Brain pericyte (primary cell): ENCODE results near the gene PID1.
"Not testable (repeated sequence)": the region's sequence is repeated elsewhere in the genome, so short reads cannot be mapped to it uniquely, and the experiment has no call there.

Experiments used
- DNase-seq: peaks from one replicate; pipeline ENCODE4 v3.0.0-alpha.2; 2012; ENCODE audit warnings: low read depth, low spot score

Gene PID1

DNA sequence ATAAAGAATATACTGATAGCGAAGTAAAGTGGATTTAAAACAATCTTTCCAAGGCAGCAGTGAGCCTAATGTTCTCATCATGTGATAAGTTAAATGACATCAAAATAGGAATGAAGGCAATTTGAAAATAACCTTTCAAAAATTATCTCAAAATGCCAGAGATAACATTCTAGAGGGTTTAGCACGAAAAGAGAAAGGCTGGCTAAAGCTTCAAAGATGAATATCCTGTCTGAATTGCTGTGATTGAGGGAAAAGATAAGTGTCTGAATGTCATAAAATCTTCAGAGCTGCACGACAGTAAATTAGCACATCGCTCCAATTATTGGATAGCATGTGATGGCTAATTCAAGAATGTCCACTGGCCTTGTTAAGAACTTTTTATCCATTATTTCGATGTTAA lies 159.3 kb downstream of the PID1 start:
- no peak for DNase-seq

DNA sequence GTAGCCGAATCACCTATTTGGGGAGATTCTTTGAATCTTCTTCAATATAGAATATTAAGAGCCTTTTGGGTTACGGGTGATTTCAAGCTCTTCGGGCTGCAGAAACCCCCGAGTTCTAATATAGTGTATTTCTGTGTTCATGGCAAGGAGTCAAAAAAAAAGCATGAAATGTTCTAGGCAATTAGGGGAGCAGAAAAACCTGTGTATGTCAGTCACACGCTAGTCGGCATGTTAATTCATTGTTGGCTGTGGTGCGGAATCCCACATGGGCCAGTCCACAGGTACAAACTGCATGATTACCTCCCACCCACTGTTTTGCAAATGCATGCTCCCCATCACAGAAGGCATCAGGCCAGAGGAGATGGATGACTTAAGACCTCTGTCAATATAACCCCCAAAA lies 161.9 kb downstream of the PID1 start:
- no peak for DNase-seq

DNA sequence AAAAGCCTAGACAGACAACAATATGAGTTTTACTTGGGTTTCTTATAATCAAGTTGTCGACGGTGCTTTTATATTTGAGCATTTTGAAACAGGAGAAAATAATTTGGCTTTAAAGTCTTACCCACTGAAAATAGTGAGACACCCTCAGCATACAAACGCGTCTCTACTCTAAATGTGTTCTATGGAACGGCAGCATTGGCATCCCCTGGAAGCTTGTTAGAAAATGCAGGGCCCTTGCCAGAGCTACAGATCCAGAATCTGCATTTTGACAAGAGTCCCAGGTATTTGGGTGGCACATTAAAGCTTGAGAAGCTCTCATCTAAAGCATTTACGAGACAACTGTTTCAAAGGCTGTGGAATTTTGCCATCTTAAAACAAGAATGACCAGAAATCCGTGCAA lies 163.5 kb downstream of the PID1 start:
- no peak for DNase-seq

GRCh38 chr2:229104974-229105387 lies 166.1 kb downstream of the PID1 start:
- no peak for DNase-seq

GRCh38 chr2:229104025-229104424 lies 167.1 kb downstream of the PID1 start:
- DNase-seq: no peak

- DNase-seq: no peak
Observed at GRCh38 chr2:229101314-229101713, 169.8 kb downstream of the PID1 start.

DNA sequence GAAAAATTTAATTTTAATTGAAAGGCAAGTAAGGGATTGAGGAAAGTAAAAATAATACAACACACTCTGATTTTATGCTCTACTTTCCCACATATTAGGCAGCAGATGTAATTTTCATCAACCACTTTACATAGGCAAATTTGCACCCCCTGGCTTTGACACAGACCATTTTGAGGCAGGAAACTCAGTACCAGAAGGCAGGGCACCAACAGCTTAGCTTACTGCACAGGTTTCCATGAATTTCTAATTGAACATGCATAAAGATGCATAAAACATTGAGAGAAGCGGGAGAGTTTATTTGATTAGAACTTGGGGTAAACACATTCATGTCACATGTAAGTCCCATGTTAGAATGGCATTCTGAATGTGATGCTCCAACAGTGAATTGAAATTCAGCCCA lies 171.9 kb downstream of the PID1 start:
- no peak for DNase-seq

DNA sequence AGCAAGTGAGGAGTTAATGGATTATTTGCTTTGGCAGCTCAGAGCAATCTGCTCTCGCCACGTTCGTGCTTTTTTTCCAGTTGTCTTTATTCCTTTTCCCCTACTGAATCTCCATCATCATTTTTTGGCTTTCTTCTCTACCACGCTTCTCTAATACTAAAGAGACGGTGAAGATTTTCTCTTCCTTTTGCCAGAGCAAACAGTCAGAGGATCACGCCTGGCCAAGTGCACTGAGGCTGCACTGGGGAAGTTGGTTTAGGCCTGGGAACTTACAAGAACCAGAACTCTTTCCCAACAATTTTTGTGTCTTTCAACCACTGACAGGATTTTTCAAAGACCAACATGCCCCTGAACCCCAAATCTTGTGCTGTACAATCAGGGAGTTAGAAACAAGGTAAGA lies 172.3 kb downstream of the PID1 start:
- DNase-seq: no peak

DNA sequence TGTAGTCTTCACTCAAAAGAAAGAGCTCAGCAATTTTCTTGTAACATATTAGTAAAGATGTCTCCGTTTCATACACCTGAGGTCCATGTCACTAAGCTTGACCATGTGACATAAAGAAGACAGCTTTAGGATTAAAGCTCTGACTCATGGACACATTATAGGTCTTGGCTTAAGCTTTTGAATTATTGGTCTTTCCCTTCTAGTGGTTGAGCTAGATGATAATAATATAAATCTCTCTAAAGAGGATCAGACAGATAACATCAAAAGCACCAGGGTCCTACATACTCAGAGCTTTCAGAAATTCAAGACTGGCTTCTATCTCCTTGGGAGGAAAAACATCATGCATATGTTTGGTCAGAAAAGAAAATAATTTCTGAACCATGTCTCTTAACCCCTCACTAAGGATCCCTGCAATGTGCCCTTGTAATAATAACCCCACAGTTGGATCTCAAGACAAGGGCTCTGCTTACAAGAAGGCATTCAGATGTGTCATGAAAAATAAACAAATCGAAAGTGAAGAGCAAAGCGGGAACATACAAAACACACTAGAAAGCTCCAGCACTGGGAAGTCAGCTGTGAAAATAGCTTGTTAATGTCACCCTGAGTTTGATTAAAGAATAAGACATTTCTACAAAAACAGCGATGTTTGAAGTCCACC lies 174.5 kb downstream of the PID1 start:
- DNase-seq: peak; percentile 88

- DNase-seq: no peak
Observed at GRCh38 chr2:229095472-229095871, 175.6 kb downstream of the PID1 start.

- DNase-seq: no peak
Observed at GRCh38 chr2:229090225-229090624, 180.9 kb downstream of the PID1 start.

GRCh38 chr2:229089776-229090175 lies 181.3 kb downstream of the PID1 start:
- DNase-seq: no peak

GRCh38 chr2:229088966-229089700 lies 182.0 kb downstream of the PID1 start:
- no peak for DNase-seq

GRCh38 chr2:229088517-229088913 lies 182.6 kb downstream of the PID1 start:
- DNase-seq: no peak

DNA sequence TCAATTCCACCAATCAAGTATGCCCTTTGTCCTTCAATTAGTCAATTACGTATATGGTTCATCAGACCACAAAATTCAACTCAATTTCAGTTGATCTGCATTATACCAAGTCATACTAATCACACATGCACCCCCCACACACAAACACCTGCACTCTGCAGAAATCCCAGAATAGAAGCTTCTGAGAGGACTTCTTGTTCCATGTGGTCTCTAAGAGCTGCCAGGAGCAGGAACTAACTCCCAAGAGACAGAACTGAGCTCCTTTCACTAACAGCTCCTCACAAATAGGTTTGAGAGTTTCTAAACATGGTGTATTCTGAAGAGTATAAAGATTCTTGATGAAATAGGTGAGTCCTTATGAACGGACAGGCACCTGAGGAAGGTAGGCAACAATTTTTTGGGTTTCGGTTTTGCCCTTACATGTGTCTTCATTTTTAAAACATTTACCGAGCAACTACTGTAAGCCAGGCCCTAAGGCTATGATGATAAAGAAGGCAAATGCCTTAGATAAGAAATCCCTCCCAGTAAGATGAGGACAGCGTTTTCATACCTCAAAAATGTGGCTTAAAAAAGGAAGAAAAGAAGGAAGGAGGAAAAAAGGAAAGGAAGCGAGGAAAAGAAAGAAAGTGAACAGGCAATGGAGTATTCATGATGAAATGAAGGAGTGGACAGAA lies 183.1 kb downstream of the PID1 start:
- no peak for DNase-seq

DNA sequence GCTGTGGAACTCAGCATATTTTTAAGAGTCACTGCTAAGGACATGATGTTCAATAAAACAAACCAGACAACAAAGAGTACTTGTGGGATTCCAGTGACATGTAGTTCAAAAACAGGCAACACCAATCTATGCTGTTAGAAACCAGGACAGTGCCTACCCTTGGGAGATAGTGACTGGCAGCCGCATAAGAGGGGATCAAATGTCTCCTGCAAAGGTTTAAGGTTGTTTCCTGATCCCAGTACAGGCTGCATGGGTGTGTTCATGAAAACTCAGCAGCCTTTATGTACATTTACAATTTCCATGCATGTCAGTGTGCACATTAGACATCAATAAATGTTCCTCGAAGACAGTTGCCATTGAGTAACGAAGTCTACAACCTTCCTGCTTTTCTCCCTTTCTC lies 183.8 kb downstream of the PID1 start:
- no peak for DNase-seq

- no peak for DNase-seq
Observed at GRCh38 chr2:229085439-229085838, 185.6 kb downstream of the PID1 start.

DNA sequence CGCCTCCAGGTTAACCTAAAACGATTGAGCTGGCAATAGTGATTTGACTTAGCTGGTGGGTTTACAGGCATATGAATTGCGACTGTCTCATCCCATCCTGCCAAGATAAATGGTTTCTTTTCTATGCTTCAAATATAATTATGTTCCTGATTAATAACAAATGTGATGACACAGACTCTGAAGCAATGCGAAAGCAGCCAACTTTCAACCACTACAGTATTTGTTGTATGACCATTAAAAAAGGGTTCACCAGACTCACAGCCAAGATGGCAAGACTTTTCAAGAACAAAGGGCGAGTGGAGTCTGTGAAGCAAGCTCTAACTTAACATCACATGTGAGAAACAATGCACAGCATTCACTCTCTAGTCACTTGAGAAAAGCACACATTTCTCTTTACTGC lies 186.6 kb downstream of the PID1 start:
- no peak for DNase-seq

DNA sequence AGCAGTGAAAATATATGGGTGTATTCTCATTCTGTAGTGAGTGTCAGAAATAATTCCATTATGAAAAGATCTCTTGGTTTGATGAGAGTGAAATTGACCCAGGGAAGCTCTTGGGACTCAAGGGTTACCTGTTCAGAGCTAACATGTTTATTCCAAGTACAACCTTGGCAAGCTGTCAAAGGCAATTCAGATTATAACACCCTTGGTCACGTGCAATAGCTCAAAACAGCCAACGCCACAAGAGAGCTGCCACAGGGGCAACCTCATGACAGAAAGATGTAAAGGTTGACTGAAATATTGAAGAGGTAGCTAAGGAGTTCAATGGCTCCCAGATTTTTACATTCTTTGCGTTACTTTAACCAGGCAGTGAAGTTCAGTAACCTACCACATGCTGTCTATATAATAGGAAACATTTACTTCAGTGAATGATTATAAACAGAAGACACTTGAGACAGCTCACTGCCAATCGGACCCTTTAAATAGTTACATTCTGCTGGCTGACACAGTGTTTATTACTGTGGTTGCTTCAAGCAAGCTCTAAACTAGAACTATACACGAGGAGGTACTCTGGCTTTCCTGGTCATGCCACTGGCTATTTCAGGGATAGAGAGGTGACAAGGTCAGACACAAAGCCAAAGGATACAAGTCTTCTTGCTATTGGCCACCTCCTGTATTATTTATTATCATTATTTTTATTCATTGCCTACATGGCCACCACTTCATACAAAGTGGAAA lies 187.3 kb downstream of the PID1 start:
- no peak for DNase-seq

- DNase-seq: no peak
Observed at GRCh38 chr2:229081411-229081810, 189.7 kb downstream of the PID1 start.

GRCh38 chr2:229080172-229080571 lies 190.9 kb downstream of the PID1 start:
- DNase-seq: no peak

DNA sequence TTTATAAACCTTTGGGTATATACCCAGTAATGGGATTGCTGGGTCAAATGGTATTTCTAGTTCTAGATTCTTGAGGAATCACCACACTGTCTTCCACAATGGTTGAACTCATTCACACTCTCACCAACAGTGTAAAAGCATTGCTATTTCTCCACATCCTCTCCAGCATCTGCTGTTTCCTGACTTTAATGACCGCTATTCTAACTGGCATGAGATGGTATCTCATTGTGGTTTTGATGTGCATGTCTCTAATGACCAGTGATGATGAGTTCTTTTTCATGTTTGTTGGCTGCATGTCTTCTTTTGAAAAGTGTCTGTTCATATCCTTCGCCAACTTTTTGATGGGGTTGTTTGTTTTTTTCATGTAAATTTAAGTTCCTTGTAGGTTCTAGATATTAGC lies 194.2 kb downstream of the PID1 start:
- not testable (repeated sequence) for DNase-seq
